GM23248 (cell line): Measurements from ENCODE around the gene PHLDB1.

ENCODE experiments used
- EZH2 ChIP-seq: fragments of 200-600 bp; sonication (generic); IDR thresholded peaks from 2 replicates; pipeline ENCODE4 v1.6.1; 2018; ENCODE audit warnings: antibody characterized with exemption, mild to moderate bottlenecking; ENCODE audit not compliant: insufficient read depth, poor library complexity, severe bottlenecking
- EZH2phosphoT487 ChIP-seq: fragments of 200-600 bp; sonication (generic); IDR thresholded peaks from 2 replicates; pipeline ENCODE4 v1.6.1; 2018; ENCODE audit warnings: antibody characterized with exemption, moderate library complexity, mild to moderate bottlenecking, low read depth; ENCODE audit not compliant: insufficient read depth

- TF ChIP-seq EZH2 (no peak), EZH2phosphoT487 (no peak)
These were observed 26.4 kb upstream of the PHLDB1 start for GRCh38 chr11:118581057-118581456.
